ENCODE data around the gene DEPDC5.
"Not testable (repeated sequence)": the region's sequence is repeated elsewhere in the genome, so short reads cannot be mapped to it uniquely, and the experiment has no call there.

Gene DEPDC5

GRCh38 chr22:31749636-31750364 lies 4.0 kb upstream of the DEPDC5 start, which contains the start of gene PRR14L:
Gene PRR14L (minus strand): TSS chr22:31750132. CDS start chr22:31738860, 11,272 bp downstream.
- peak; percentile 88 for DNase-seq

- DNase-seq, result no peak
Measured at GRCh38 chr22:31750365-31751284, 3.2 kb upstream of the DEPDC5 start.

GRCh38 chr22:31752096-31752847 lies 1.5 kb upstream of the DEPDC5 start:
- no peak for DNase-seq

- peak; percentile 47 for DNase-seq
Measured at GRCh38 chr22:31753005-31753633, 700 bp upstream of the DEPDC5 start.

- DNase-seq, result no peak
Measured at GRCh38 chr22:31754813-31755212, 994 bp downstream of the DEPDC5 start.

- no peak for DNase-seq
Measured at GRCh38 chr22:31757265-31757664, 3.4 kb downstream of the DEPDC5 start.

- not testable (repeated sequence) for DNase-seq
Measured at GRCh38 chr22:31758860-31759259, 5.0 kb downstream of the DEPDC5 start.

- DNase-seq, result no peak
Measured at GRCh38 chr22:31764785-31765184, 11.0 kb downstream of the DEPDC5 start.

GRCh38 chr22:31768422-31769059 lies 14.7 kb downstream of the DEPDC5 start:
- DNase-seq, result no peak

- no peak for DNase-seq
Measured at GRCh38 chr22:31773416-31773815, 19.6 kb downstream of the DEPDC5 start.

GRCh38 chr22:31776231-31776630 lies 22.4 kb downstream of the DEPDC5 start:
- no peak for DNase-seq

GRCh38 chr22:31789803-31790202 lies 36.0 kb downstream of the DEPDC5 start:
- no peak for DNase-seq

- no peak for DNase-seq
Measured at GRCh38 chr22:31790240-31790639, 36.4 kb downstream of the DEPDC5 start.

- not testable (repeated sequence) for DNase-seq
Measured at GRCh38 chr22:31799358-31799757, 45.5 kb downstream of the DEPDC5 start.

- DNase-seq, result no peak
Measured at GRCh38 chr22:31800065-31800464, 46.2 kb downstream of the DEPDC5 start.

GRCh38 chr22:31800861-31801260 lies 47.0 kb downstream of the DEPDC5 start:
- DNase-seq, result not testable (repeated sequence)

- DNase-seq, result no peak
Measured at GRCh38 chr22:31802575-31802974, 48.8 kb downstream of the DEPDC5 start.

GRCh38 chr22:31806751-31807150 lies 52.9 kb downstream of the DEPDC5 start:
- no peak for DNase-seq

GRCh38 chr22:31812977-31813605 lies 59.3 kb downstream of the DEPDC5 start:
- DNase-seq, result no peak

- DNase-seq, result not testable (repeated sequence)
Measured at GRCh38 chr22:31813898-31814297, 60.1 kb downstream of the DEPDC5 start.

- DNase-seq, result no peak
Measured at GRCh38 chr22:31814942-31815341, 61.1 kb downstream of the DEPDC5 start.
